Activated naive CD4-positive, alpha-beta T cell treated with anti-CD3 and anti-CD28 coated beads, Interleukin-2, amount 50 U/mL, for 24 hours (primary cell): ENCODE data around the gene PDE6A.
"Not testable (repeated sequence)": the region's sequence is repeated elsewhere in the genome, so short reads cannot be mapped to it uniquely, and the experiment has no call there.

Experiments
- H3K27ac Mint-ChIP-seq: one replicate; pipeline ENCODE4 v1.8.0; 2021; ENCODE audit warnings: mild to moderate bottlenecking, mixed read lengths
- H3K27me3 Mint-ChIP-seq: one replicate; pipeline ENCODE4 v1.8.0; 2021; ENCODE audit warnings: mixed read lengths
- H3K36me3 Mint-ChIP-seq: one replicate; pipeline ENCODE4 v1.8.0; 2021; ENCODE audit warnings: mixed read lengths
- H3K4me1 Mint-ChIP-seq: one replicate; pipeline ENCODE4 v1.8.0; 2021; ENCODE audit warnings: mixed read lengths
- H3K4me3 Mint-ChIP-seq: one replicate; pipeline ENCODE4 v1.8.0; 2021; ENCODE audit warnings: mild to moderate bottlenecking, mixed read lengths
- H3K9me3 Mint-ChIP-seq: one replicate; pipeline ENCODE4 v1.8.0; 2021; ENCODE audit warnings: mixed read lengths

The PDE6A gene

DNA sequence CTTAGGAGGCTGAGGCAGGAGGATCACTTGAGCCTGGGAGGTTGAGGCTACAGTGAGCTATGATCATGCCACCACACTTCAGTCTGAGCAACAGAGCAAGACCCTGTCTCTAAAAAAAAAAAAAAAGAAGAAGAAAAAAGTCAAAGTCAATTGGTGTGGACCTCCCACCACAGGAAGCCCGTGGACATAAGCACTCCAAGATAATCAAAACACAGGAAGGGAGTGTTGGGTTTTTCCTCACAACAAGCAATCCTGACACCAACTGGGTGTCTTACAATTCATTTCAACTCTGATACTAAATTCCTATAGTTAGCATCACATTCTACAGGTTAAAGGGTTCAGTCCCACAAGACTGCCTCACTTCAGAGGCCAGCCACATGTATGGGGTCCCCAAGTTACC, 70.7 kb downstream of the PDE6A start:
- Mint-ChIP-seq H3K9me3 (no peaks in the 10 kb centered on the region), H3K36me3 (no peaks in the 10 kb centered on the region), H3K4me3 (no peak overlapping the region), H3K27me3 (no peaks in the 10 kb centered on the region), H3K4me1 (no peaks in the 10 kb centered on the region), H3K27ac (no peak overlapping the region)

DNA sequence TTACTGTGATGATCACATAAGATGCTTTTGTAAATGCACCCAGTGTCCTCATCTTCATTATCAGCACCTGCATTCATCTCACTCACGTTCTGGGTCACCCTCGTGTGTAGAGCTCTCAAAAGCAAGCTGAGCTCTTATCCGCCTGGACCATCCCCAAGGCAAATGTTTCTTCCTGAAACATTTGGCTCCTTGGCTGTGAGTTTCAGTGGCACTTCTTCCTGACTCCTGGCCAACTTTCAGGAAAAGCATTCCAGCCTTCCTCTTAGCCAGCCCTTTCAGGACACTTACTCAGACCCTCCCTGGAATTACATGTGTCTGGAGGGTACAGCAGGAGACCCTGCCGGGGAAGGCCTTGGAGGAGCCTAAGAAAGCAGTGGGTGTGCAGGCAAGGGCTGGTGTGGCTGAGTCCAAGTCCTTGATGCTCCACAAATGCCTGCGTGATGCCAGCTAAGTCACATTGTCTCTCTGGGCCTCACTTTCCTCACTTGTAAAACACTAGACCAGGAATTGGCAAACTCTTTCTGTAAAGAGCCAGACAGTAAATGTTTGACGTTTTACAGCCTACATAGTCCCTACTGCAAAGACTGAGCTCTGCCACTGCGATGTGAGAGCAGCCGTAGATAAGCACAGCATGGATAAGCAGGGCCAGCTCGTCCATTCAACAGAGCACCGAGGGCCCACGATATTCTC, 72.1 kb downstream of the PDE6A start:
- H3K36me3 Mint-ChIP-seq, result no peaks in the 10 kb centered on the region
- H3K27me3 Mint-ChIP-seq, result no peaks in the 10 kb centered on the region
- H3K4me3 Mint-ChIP-seq, result no peak overlapping the region
- no peaks in the 10 kb centered on the region for H3K9me3 Mint-ChIP-seq
- H3K4me1 Mint-ChIP-seq, result no peaks in the 10 kb centered on the region
- no peak overlapping the region for H3K27ac Mint-ChIP-seq

DNA sequence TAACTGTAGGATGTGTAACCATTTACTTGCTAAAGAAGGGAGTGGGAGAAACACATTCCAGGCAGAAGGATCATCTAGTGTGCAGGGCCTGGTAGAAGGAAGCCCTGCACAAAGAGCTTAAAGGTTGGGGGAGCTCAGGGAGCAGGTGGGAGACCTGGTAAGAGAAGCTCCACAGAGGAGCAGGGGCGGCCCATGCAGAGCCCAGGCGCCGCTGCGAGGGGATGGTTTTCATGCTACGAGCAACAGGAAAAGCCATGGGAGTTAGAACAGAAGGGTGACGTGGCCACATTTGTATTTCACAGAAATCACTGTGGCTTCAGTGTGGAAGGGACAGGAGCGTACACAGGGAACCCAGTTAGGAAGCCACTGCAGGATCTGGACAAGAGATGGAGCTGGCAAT, 73.1 kb downstream of the PDE6A start:
- H3K36me3 Mint-ChIP-seq, result no peaks in the 10 kb centered on the region
- no peaks in the 10 kb centered on the region for H3K4me1 Mint-ChIP-seq
- H3K9me3 Mint-ChIP-seq, result no peaks in the 10 kb centered on the region
- no peak overlapping the region for H3K27ac Mint-ChIP-seq
- no peak overlapping the region for H3K4me3 Mint-ChIP-seq
- no peaks in the 10 kb centered on the region for H3K27me3 Mint-ChIP-seq

DNA sequence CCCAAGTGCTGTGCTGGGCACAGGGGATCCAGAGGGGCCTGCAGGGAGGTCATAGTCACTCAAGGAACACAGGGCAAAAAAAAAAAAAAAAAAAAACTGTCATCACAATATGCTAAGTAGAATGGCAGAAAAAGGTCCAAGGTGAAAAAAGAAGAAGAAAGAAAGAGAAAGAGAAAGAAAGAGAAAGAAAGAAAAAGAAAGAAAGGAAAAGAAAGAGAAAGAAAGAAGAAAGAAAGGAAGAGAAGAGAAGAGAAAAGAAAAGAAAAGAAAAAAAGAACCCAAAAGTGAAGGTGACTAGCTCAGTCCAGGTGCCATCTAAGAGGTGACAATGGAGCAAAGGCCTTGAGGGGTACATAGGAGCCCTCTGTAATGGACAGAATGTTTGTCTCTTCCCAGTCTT, 73.9 kb downstream of the PDE6A start:
- Mint-ChIP-seq H3K4me1 (no peaks in the 10 kb centered on the region), H3K27ac (no peak overlapping the region), H3K9me3 (no peaks in the 10 kb centered on the region), H3K27me3 (no peaks in the 10 kb centered on the region), H3K4me3 (no peak overlapping the region), H3K36me3 (no peaks in the 10 kb centered on the region)

DNA sequence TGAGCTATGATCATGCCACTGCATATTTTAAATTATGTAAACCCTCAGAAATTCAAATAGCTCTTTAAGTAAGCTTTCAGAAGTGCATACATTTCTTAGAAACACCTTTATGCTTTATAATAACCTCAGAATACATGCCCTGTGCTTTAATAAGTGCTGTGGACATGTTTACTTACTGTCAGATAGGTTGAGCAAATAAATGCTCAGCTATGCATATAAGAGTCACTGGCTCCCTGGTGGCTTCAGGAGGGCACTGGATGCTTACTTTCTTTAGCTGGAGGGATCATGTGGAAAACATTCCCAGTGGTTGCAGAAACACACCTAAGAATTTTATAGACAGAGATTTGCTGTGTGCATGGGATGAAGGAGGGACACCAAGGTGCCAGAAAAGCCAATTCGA, 74.4 kb downstream of the PDE6A start:
- H3K4me3 Mint-ChIP-seq, result no peak overlapping the region

DNA sequence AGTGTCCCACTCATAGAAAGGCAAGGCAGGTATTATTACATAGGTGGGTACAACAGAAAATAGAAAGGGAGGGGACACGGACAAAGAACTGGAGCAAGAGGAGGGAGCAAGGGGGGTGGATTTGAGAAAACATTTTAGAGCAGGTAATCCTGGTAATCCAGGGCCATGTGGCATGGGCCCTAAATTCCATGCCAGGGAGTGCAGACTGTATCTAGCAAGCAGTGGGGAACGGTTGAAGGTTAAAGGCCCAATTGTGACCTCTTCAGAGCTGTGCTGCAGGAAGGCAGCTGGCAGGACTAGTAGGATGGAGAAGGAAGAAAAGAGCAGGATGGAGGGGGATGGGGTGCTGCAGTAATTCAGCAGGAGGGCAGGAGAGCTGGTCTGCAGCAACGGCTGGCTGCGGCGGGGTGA, 75.2 kb downstream of the PDE6A start:
- H3K4me1 Mint-ChIP-seq, result no peaks in the 10 kb centered on the region
- H3K4me3 Mint-ChIP-seq, result no peak overlapping the region
- no peaks in the 10 kb centered on the region for H3K9me3 Mint-ChIP-seq
- no peaks in the 10 kb centered on the region for H3K36me3 Mint-ChIP-seq
- H3K27ac Mint-ChIP-seq, result no peak overlapping the region
- H3K27me3 Mint-ChIP-seq, result no peaks in the 10 kb centered on the region

More for the DNA sequence above, 74.4 kb downstream of the PDE6A start:
- no peaks in the 10 kb centered on the region for H3K4me1 Mint-ChIP-seq
- no peaks in the 10 kb centered on the region for H3K9me3 Mint-ChIP-seq
- H3K36me3 Mint-ChIP-seq, result no peaks in the 10 kb centered on the region
- H3K27me3 Mint-ChIP-seq, result no peaks in the 10 kb centered on the region
- no peak overlapping the region for H3K27ac Mint-ChIP-seq

DNA sequence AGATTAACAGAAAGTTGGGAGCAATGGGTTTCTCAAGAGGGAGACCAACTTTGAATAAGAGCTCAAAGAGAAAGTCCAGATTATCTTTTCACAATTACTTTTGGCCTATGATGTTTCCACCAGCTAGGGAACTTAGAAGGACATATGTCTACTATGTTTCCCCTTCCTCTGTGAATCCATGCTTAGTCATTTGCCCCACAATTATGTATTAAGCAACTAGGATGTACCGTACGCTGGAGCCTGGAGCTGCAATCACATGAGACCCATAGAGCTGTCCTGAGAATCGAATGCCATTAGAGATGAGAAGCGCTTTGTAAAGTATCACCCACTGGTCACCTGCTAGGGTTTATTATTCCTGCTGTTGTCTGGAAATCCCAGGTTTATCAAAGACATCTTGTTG, 78.8 kb downstream of the PDE6A start:
- Mint-ChIP-seq H3K27ac (no peak overlapping the region), H3K4me1 (peaks cover 5% of the 10 kb centered on the region), H3K4me3 (no peak overlapping the region), H3K9me3 (no peaks in the 10 kb centered on the region), H3K36me3 (no peaks in the 10 kb centered on the region), H3K27me3 (no peaks in the 10 kb centered on the region)

DNA sequence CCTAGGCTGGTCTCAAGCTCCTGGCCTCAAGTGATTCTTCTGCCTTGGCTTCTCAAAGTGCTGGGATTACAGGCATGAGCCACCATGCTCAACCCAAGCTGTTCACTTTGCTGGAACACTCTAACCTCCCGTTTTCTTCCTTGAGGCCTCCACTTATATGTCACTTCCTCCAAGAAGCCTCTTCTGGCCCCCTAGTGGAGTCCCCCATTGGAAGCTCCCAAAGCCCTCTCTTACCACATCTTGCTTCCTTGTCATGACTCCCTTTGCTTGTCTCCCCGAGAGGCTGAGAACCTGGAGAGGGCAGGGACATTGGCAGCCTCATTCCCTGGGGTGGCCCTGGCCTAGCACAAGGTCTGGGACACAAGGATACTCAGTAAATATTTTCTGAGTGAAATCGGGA, 80.8 kb downstream of the PDE6A start:
- Mint-ChIP-seq H3K36me3 (no peaks in the 10 kb centered on the region), H3K9me3 (no peaks in the 10 kb centered on the region), H3K27me3 (no peaks in the 10 kb centered on the region), H3K4me3 (no peak overlapping the region), H3K4me1 (peaks cover 7% of the 10 kb centered on the region), H3K27ac (no peak overlapping the region)

DNA sequence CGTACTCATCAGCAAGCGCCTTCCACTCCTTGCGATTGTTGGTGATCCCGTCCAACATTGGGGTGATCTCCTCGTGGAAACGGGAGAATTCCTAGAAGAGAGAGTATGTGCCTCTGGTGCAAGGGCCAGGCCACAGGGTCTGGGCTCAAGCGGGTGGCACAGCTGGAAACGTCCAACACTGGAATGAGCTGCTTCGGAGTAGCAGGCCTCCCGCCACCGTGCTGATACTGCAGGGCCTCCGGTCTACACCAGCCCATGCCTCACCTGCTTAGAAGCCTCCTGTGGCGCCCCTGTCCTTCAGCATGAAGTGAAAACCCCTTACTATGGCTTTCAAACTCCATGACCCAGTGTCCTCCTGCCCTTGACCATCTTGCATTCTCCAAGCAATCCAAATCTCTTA, 81.4 kb downstream of the PDE6A start:
- H3K4me3 Mint-ChIP-seq, result no peak overlapping the region
- H3K9me3 Mint-ChIP-seq, result no peaks in the 10 kb centered on the region
- H3K27ac Mint-ChIP-seq, result no peak overlapping the region
- H3K27me3 Mint-ChIP-seq, result no peaks in the 10 kb centered on the region
- H3K36me3 Mint-ChIP-seq, result no peaks in the 10 kb centered on the region
- peaks cover 7% of the 10 kb centered on the region for H3K4me1 Mint-ChIP-seq

DNA sequence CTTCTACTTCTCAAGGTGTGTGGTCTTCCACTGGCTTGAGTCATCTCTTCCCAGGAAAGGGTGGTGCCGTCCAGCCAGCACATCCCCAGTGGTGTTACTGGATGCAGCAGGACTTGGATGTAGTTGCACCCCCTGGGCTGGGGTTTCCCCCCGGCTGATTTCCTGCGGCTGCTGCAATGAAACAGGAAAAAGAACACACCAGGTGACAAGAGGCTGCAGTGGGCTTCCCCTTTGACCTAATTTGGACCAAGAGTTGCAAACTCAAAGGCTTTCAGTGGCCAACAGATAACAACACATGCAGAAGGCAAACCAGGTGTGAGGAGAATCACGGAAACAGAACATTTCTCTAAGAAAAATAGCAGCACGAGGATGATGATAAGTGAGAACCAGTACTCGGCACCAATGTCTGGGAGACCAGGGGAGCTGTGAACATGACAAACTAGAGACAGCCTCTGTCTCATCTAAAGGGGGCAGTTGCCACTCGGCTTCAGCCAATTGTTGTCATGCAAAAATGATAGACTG, 83.7 kb downstream of the PDE6A start:
- H3K4me3 Mint-ChIP-seq, result no peak overlapping the region
- H3K27ac Mint-ChIP-seq, result no peak overlapping the region
- H3K27me3 Mint-ChIP-seq, result no peaks in the 10 kb centered on the region
- peaks cover 7% of the 10 kb centered on the region for H3K4me1 Mint-ChIP-seq
- H3K36me3 Mint-ChIP-seq, result no peaks in the 10 kb centered on the region
- H3K9me3 Mint-ChIP-seq, result no peaks in the 10 kb centered on the region

DNA sequence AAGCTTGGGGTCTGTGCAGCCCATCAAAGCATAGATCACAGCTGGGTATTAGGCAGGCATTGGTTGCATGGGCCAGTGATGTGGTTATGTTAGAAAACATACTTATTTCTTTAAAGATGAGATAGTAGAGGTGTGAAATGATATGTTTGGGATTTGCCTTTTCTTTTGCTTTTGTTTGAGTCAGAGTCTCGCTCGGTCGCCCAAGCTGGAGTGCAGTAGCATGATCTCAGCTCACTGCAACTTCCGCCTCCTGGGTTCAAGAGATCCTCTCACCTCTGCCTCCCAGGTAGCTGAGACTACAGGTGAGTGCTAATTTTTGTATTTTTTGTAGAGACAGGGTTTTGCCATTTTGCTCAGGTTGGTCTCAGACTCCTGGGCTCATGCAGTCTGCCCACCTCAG, 84.8 kb downstream of the PDE6A start:
- Mint-ChIP-seq H3K36me3 (no peaks in the 10 kb centered on the region), H3K9me3 (no peaks in the 10 kb centered on the region), H3K4me1 (peaks cover 7% of the 10 kb centered on the region), H3K27ac (peak overlapping the region; percentile 65), H3K27me3 (no peaks in the 10 kb centered on the region), H3K4me3 (no peak overlapping the region)

DNA sequence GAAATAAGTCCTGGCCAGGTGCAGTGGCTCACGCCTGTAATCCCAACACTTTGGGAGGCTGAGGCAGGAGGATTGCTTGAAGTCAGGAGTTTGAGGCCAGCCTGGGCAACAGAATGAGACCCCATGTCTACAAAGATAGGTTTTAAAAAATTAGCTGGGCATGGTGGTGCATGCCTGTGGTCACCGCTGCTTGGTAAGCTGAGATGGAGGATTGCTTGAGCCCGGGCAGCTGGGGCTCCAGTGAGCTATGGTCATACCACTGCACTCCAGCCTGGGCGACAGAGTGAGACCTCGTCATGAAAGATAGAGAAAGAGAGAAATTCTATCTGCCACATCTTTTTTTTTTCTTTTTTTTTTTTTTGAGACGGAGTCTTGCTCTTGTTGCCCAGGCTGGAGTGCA, 86.1 kb downstream of the PDE6A start:
- not testable (repeated sequence) for H3K9me3 Mint-ChIP-seq, H3K4me3 Mint-ChIP-seq, H3K27ac Mint-ChIP-seq, H3K36me3 Mint-ChIP-seq, H3K4me1 Mint-ChIP-seq, H3K27me3 Mint-ChIP-seq

DNA sequence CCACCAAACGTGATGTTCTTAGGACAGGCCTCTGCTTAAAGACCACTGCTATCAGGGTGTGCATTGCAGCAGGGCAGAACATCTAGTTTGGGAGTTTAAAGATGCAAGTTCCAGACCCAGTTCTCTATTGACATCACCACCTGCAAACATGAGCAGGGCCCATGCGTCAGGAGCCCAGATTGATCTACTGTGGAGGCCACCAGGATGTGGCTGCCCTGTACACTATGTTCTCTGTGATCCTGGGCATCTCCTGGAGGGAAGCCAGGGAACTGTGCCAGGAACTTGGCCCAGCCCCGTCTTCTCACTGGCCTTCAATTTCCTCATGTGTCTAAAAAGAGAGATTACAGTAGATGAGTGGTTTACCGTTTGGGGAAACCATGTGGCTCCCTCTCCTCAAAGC, 87.1 kb downstream of the PDE6A start:
- Mint-ChIP-seq H3K9me3 (no peaks in the 10 kb centered on the region), H3K27me3 (no peaks in the 10 kb centered on the region), H3K27ac (no peak overlapping the region), H3K36me3 (no peaks in the 10 kb centered on the region), H3K4me1 (peaks cover 7% of the 10 kb centered on the region), H3K4me3 (no peak overlapping the region)

DNA sequence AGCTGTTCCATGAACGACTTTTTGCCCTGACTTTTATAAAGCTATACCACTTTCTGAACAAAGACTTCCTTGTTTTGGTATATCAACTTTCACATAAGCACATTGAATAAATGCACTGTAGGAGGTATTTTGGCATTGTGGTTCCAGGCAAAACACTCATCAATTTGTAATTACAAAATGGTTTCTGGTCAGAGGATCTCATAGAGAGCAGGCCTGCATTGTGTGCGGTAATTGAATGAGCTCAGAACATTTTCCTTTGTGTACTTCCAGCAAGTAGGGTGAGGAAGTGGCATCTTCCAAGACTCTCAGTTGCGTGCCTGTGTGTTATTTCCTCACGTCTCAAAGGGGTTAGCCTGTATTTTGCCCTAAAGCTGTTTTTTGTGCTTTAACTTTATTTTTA, 89.2 kb downstream of the PDE6A start:
- no peaks in the 10 kb centered on the region for H3K4me1 Mint-ChIP-seq
- H3K9me3 Mint-ChIP-seq, result no peaks in the 10 kb centered on the region
- no peak overlapping the region for H3K27ac Mint-ChIP-seq
- H3K4me3 Mint-ChIP-seq, result no peak overlapping the region
- no peaks in the 10 kb centered on the region for H3K36me3 Mint-ChIP-seq
- no peaks in the 10 kb centered on the region for H3K27me3 Mint-ChIP-seq

DNA sequence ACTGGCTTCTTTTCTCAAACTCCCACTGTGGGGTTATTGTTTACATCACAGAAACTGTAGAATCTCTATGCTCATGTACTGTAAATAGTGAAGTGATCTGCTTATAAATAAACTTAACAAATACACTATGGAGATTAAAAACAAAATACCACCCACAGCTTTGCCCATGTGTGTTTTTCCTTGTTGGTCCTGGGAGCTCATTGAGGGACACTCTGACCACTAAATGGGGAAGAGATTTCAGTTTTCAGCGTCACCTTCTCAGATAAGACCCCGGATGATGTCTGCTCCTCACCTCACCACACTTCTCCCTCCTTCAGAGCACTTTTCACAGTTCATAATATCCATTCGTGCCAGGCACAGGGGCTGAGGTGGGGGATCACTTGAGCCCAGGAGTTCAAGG, 89.7 kb downstream of the PDE6A start:
- Mint-ChIP-seq H3K27ac (no peak overlapping the region), H3K9me3 (no peaks in the 10 kb centered on the region), H3K36me3 (no peaks in the 10 kb centered on the region), H3K4me1 (no peaks in the 10 kb centered on the region), H3K27me3 (no peaks in the 10 kb centered on the region), H3K4me3 (no peak overlapping the region)

DNA sequence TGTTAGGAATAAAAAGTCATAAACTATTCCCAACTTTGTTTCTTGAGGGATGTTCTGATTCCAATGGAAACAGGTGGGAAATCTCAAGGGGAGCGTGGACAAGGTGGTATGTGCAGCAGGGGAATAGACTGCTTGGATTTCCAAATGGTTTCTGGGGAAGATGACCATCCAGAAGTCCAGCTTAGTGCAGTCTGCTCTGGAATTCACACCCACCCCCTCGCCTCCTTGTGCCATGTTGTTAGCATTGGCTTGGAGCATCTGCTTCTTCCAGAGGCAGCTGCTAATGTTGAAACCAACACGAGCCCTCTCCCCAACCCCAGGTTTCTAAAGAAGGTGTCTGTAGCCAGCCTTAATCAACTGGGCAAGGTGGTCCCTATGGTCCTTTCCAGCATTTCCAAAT, 90.9 kb downstream of the PDE6A start:
- H3K27ac Mint-ChIP-seq, result no peak overlapping the region
- H3K27me3 Mint-ChIP-seq, result no peaks in the 10 kb centered on the region
- H3K4me1 Mint-ChIP-seq, result no peaks in the 10 kb centered on the region
- peaks cover 4% of the 10 kb centered on the region for H3K36me3 Mint-ChIP-seq
- no peak overlapping the region for H3K4me3 Mint-ChIP-seq
- H3K9me3 Mint-ChIP-seq, result no peaks in the 10 kb centered on the region

DNA sequence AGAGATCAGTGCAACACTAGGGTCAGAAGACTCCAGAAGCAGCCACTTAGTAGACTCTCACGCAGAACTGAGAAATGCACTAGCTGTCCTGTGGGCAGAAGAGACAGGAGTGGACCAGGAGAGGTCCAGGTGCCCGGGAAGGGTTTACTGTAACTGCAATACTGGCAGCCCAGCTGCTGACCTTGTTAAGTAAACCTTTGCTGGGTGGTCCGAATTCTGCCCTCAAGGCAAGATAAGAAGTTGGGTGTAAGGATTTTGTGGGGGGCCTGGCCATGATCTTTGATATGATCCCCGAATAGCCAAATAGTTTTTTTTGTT, 91.3 kb downstream of the PDE6A start:
- Mint-ChIP-seq H3K27ac (no peak overlapping the region), H3K36me3 (peaks cover 4% of the 10 kb centered on the region), H3K9me3 (no peaks in the 10 kb centered on the region), H3K4me1 (no peaks in the 10 kb centered on the region), H3K27me3 (no peaks in the 10 kb centered on the region), H3K4me3 (no peak overlapping the region)
